ENCODE measurements around the gene SGSM2.

DNA sequence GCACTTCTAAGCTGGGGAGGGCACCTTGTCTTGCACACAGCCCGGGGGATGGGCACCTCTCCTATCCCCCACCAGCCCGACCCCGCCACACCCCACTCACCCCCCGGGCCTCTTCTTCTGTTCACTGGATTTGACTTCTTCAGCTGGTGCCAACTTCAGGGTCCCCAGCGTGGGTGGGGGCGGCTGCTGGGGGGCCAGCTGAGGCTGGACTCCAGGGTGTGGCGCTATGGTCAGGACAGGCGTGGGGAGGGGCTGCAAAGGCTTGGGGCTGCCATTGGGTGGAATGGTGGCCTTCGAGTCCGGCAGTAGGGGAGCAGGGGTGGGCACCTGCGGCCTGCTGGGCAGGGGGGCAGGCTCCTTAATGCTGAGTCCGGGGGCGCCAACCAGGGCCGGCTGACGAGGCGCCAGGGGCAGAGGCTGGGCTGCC is 57.5 kb downstream of the SGSM2 start:
- TF ChIP-seq, protein P1, sequence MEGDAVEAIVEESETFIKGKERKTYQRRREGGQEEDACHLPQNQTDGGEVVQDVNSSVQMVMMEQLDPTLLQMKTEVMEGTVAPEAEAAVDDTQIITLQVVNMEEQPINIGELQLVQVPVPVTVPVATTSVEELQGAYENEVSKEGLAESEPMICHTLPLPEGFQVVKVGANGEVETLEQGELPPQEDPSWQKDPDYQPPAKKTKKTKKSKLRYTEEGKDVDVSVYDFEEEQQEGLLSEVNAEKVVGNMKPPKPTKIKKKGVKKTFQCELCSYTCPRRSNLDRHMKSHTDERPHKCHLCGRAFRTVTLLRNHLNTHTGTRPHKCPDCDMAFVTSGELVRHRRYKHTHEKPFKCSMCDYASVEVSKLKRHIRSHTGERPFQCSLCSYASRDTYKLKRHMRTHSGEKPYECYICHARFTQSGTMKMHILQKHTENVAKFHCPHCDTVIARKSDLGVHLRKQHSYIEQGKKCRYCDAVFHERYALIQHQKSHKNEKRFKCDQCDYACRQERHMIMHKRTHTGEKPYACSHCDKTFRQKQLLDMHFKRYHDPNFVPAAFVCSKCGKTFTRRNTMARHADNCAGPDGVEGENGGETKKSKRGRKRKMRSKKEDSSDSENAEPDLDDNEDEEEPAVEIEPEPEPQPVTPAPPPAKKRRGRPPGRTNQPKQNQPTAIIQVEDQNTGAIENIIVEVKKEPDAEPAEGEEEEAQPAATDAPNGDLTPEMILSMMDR (IDR thresholded peaks at IDR 0.05) = no peak
- TF ChIP-seq POLR2AphosphoS5 (IDR thresholded peaks at IDR 0.05; ENCODE audit: insufficient read depth in 1 of 2, low read depth in 1 of 2) (no peak), POLR2A (IDR thresholded peaks at IDR 0.05) (no peak)
